Cardiac septum (tissue), 1 donor: ENCODE data around the gene CMTM7. TPM values are rescaled to one million over a fixed set of nuclear protein-coding genes. Genes with fewer than 3 reads are reported as not detected.
A peak's percentile ranks its signal among the peaks of the same experiment; 100 is the strongest.
"Not testable (repeated sequence)": the region's sequence is repeated elsewhere in the genome, so short reads cannot be mapped to it uniquely, and the experiment has no call there.

Experiments
- DNase-seq: peaks from one replicate; pipeline ENCODE4 v3.0.0-alpha.2; 2020; ENCODE audit warnings: low spot score
- intact Hi-C: fragments of 100-400 bp; cut with DNase I; formaldehyde crosslinking; loops from one replicate; pipeline ENCODE4 v1.14.0; 2022
- total RNA-seq: library from RNA; stranded (reverse); fragmentation: NEBNext Ultra II Directional; extraction: Animal tissue kit (Norgen Biotek cat#: 25700); gene quantifications from one replicate; pipeline ENCODE4 v1.2.1, GENCODE V29; 2021
- donor health status: DM: no; HTN: no; CAD: no.

Gene CMTM7
- total RNA-seq, 1 donor from 2014 or later: 4.0 TPM

DNA sequence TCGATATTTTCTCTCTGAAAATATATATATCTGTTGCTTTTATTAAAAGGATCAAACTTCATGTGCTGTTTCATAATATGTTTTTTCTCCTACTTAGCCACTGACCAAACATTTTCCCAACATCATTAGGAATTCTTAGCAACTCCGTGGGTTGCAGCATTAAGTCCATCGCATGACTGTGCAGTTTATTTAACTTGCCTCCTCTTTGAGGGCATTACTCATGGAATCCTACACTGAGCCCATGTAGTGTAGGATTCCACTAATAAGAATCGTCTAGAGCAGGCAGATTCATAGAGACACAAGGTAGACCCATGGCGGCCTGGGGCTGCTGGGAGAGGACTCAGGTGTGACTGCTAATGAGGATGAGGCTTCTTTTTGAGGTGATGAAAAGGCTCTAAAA is 61.7 kb downstream of the CMTM7 start:
- intact Hi-C loops: no loop called here
- no peak for DNase-seq

DNA sequence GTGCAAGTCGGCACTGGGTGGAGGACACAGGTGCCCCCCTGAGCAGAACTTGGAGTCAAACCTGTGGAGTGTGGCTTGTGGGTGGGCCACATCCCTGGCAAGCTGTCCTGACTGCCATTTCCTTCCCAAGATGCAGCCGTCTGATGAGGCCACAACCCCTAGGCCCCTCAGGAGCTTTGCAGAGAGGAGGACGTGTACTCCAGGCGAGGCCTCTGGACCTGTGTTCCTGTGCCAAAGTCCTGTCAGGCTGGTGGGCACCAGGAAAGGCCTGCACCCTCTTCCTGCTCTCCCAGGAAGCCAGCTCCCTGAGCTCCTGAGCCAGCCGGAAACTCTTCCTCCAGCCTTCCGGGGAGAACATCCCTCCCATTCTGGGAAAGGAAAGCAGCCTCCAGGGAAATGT is 62.5 kb downstream of the CMTM7 start:
- no peak for DNase-seq
- intact Hi-C loops: no loop called here

DNA sequence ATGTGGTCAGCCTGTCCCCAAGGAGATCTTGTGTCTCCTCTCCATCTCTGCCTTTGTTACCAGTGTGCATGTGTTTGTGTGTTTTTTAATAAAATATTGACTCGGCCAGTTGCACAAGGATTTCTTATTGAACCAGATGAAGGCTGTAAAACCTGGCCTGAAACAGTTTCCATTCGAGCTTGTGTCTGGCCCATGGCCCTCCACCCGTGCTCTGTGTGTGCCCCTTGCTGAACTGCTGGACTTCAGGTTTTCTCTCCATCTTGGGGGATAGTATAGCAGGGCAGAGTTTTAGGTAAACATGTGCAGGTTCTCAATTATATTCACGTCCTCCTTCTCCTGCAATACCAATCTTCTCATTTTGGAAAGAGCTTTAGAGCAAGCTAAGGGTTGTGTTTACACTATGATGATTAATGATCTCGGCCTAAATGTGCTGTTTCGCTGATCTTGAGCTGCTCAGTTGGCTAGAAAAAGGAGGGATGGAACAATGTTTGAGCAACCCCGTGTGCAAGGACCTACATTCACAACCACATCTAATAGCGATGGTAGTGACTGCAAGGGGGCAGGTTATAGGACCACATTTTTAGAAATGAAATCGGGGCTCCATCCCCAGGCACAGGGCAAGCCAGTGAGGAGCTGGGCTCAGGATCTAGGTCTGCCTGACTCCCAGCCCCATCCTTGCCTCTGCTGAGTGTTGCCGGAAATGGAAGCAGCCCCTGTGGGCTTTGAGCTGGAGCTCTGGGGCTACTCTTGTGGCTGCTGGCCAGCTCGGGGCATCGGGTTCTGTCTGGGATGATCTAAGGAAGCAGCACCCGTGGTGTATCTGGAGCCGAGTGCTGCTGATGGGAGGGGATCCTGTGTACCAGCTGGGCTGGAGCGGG is 63.3 kb downstream of the CMTM7 start:
- intact Hi-C loops: no loop called here
- no peak for DNase-seq

DNA sequence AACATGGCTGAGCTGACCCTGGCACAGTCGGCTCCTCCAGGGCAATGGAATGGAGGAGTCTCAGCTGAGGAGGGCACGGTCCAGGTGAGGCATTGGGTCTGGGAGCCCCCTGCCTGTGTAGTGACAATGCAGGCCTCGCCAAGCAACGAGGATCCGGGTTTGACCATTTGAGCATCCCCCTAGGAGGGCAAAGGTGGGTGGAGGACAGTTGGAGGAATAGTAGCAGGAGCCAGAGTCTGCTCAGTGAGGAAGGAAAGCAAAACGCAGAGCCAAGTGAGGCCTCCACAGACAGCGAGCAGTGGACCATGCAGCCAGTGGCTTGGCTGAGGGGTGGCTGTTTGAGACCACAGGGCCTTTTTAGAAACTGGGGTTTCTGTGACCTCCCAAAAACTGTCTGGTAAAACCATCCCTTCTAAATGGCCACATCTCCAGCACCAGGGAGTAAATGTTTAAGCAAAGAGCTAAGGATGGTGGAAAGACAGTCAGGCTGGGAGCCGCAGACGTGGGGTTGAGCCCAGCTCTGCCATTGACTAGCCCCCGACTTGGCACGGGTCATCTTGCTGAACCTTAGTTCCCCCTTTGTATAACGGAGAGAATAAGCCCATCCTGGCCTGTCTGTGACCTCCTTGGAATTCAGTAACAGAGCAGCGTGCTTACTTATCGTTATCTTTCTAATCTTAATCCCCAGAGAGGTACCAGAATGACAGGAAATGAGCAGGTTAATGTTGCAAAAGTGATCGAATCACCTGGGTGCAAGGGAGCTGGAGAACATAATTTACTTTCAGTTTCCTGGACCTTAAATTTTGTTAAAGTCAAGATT is 64.2 kb downstream of the CMTM7 start:
- intact Hi-C loops: no loop called here
- no peak for DNase-seq

DNA sequence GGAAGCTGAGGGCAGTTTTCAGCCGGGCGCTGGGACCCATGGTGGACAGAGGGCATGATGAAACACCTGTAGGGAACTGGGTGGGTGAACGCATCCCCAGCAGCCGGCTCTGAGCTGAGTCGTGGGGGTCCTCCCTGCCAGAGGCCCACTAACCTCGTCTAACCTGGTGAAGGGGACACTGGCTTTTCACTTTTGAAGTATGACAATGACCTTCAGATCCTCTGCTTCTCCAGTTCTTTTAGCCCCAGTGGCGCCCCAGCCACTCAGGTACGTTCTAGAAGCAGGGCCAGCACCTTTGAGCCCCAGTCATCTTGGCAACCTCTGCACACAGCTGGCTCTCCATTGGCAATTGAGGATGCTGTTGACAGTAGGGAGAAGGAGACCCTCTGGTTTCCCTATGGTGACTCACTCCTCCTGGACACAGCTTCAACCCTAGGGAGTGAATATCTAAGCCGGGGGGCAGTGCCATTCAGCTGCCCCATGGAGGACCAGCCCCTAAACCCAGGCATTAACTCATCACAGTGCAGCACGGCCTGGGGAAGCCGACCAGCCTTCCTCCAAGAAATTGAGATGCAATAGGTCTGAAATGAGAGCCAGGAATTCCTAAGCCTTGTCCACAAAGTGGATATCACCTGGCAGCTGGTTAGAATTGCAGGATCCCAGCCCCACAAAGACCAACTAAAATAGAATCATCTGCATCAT is 64.9 kb downstream of the CMTM7 start:
- intact Hi-C loops: no loop called here
- no peak for DNase-seq

DNA sequence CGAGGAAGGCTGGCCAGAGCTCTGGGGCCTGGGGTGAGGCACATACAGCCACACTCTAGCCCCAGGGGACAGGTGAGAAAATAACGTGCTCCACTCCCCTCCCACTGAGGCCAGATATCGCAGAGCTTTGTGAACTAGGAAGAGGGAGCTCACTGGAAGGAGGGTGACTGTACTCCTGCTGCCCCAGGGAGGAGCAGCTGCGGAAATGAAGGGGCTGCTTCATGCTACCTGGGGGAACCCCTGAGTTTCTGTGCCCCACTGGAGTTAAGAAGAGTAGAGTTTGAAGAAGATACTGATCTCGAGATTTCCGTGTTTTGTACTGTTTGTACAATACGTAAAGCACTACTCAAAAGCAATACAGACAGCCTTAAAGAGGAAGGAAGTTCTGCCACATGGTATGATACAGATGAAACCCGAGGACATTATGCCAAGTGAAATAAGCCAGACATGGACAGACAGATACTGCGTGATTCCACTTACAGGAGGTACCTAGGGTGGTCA is 66.4 kb downstream of the CMTM7 start:
- DNase-seq: no peak
- intact Hi-C loops: no loop called here

DNA sequence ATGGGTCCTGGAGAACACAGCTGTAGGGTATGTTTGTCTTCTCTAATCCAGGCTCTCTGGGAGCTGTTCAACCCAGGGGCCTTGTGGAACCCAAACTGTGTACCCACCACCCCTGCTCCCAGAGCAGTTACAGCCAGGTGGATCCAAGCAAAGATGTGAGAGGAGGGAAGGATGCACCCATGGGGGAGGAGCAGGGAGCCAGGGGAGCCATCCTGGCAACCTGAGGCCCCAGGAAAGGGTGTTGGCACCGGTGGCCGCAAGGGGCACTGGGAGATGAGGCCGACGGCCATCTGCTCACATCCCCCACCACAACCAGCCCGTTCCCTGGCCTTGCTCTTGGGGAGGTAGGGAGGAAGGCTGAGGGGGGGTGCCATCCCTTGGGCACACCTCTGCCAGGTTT is 67.8 kb downstream of the CMTM7 start:
- DNase-seq: no peak
- intact Hi-C loops: no loop called here

DNA sequence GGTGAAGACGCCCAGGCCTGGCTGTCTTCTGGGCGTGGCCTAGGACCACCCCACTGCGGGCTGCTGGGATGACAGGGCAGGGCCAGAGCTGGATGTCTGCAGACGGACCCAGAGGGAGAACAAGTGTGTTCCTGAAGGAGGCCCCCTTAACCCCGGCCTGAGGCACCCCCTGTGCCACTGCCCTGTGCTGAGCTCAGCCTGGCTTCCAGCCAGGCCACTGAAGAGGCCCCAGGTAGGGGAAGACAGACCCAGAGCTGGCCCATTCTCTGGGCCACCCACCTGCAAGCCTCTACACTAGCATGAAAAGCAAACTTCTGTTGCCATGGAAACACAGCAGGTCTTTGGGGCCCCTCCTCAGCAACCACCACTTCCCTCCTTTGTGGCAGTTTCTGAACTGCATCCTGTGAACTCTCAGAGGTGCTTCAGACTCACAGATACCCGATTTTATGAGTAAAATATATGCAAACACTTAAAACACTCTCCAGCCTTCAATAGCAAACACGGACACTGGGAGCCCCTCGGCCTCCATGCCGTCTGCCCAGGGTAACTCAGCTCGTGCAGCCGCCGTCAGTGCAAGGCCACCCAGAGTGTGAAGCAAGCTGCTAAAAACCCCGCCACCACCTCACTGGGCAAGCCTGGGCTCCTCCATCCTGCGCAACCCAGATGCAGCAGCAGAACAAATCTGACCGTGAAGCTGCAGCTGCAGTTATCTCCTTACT is 68.5 kb downstream of the CMTM7 start:
- intact Hi-C loops: no loop called here

DNA sequence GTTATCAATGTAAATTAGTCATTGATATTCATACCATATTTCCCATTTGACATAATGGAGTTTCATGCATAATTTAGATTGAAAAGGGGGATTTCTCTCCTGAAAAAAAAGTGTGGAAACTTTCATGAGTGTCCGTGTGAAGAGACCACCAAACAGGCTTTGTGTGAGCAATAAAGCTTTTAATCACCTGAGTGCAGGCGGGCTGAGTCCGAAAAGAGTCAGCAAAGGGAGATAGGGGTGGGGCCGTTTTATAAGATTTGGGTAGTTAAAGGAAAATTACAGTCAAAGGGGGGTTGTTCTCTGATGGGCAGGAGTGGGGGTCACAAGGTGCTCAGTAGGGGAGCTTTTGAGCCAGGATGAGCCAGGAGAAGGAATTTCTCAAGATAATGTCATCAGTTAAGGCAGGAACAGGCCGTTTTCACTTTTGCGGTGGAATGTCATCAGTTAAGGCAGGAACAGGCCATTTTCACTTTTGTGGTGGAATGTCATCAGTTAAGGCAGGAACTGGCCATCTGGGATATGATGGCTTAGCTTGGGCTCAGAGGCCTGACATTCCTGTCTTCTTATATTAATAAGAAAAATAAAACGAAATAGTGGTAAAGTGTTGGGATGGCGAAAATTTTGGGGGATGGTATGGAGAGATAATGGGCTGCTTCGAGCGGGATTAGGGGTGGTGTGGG is 69.3 kb downstream of the CMTM7 start:
- DNase-seq, intact Hi-C loops: not testable (repeated sequence)

More for the DNA sequence above, 68.5 kb downstream of the CMTM7 start:
- DNase-seq: no peak

DNA sequence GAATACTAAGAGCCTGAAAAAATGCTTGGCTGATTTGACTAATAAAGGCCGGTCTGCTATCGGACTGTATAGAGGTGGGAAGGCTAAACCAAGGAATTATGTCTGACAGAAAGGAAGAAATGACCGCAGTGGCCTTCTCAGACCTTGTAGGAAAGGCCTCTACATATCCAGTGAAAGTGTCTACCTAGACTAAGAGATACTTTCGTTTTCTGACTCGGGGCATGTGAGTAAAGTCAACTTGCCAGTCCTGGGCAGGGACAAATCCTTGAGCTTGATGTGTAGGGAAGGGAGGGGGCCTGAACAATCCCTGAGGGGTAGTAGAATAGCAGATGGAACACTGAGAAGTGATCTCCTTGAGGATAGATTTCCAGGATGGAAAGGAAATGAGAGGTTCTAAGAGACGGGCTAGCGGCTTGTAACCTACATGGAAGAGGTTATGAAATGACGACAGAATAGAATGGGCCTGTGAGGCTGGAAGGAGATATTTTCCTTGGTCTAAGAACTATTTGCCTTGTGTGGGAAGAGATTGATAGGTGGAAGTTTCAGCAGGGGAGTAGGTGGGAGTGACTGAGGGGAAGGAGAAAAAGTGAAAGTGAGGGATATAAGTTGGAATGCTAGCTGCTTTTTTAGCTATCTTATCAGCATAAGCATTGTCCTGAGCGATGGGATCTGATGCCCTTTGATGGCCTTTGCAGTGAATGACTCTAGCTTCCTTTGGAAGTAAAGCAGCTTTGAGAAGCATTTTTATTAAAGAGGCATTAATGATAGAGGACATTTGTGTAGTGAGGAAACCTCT is 70.7 kb downstream of the CMTM7 start:
- DNase-seq, intact Hi-C loops: not testable (repeated sequence)

DNA sequence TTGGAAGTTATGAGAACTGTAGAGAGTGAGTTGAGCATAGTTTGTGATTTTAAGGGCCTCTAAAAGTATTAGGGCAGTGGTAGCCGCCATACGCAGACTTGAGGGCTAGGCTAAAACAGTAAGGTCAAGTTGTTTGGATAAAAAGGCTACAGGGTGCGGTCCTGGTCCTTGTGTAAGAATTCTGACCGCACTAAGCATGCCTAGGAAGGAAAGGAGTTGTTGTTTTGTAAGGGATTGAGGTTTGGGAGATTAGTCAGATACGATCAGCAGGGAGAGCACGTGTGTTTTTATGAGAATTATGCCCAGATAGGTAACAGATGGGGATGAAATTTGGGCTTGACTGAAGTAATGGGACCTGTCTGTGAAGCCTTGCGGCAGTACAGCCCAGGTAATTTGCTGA is 71.8 kb downstream of the CMTM7 start:
- intact Hi-C loops, DNase-seq: not testable (repeated sequence)

DNA sequence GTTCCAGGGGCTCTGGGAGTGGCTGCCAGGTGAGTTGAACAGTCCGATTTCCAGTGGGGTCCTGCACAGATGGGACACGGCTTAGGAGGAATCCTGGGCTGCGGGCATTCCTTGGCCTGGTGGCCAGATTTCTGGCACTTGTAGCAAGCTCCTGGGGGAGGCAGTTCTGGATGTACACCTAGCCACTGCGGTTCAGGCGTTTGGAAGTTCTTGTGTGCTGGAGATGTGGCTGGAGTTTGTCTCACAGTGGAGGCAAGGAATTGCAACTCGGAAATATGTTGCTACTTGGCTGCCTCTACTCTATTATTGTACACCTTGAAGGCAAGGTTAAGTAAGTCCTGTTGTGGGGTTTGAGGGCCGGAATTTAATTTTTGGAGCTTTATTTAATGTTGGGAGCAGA is 73.1 kb downstream of the CMTM7 start:
- not testable (repeated sequence) for DNase-seq
- intact Hi-C loops: loop anchor here (5.0 kb wide), 2 partner anchors 167 to 287 kb away; no protein-coding TSS in a partner anchor

DNA sequence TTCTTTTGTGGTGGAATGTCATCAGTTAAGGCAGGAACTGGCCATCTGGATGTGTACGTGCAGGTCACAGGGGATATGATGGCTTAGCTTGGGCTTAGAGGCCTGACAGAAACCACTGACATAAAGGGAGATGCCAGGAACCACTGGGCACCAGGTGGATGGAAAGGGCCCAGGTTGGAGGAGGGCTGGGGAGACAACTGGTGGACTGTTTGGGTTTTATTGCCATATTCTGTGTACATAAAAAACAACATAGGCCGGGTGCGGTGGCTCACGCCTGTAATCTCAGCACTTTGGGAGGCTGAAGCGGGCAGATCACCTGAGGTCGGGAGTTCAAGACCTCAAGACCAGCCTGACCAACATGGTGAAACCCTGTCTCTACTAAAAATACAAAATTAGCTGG is 75.2 kb downstream of the CMTM7 start:
- DNase-seq: not testable (repeated sequence)
- intact Hi-C loops: loop anchor here (5.0 kb wide), 2 partner anchors 170 to 290 kb away; no protein-coding TSS in a partner anchor

DNA sequence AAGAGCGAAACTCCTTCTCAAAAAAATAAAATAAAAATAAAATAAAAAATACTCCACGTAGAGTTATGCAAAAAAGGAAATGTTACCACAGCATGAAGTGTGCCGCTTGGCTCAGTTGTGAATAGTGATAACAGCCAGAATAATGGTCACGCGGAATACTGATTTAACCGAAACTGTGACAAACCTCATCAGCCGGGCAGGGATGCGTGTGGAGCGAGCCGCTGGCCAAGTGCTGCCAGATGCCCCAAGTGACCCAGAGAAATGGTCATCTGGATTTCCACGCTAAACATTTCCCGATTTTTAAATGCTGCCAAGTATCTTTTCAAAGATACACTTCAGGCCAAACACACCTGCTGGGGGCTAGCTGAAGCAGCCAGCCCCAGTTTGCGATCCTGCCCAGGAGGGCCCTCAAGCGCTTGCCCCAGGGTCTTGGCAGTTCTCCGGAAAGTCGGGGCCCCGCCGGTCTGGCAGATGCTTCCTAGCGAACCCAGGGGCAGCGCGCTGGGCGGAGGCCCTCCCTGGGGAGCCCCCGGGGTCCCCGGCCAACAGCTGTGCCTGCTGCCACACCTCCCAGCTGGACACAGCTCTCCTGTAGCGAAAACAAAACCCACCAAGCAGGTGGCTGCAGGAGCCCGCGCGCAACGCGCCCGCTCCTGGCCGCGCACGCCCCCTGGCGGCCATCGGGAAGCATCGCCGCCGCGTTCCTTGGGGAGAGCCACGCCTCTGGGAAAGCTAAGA is 75.8 kb downstream of the CMTM7 start:
- intact Hi-C loops: loop anchor here (1.0 to 5.0 kb wide), 4 partner anchors 67 to 290 kb away; no protein-coding TSS in a partner anchor
- peak; percentile 91 for DNase-seq

DNA sequence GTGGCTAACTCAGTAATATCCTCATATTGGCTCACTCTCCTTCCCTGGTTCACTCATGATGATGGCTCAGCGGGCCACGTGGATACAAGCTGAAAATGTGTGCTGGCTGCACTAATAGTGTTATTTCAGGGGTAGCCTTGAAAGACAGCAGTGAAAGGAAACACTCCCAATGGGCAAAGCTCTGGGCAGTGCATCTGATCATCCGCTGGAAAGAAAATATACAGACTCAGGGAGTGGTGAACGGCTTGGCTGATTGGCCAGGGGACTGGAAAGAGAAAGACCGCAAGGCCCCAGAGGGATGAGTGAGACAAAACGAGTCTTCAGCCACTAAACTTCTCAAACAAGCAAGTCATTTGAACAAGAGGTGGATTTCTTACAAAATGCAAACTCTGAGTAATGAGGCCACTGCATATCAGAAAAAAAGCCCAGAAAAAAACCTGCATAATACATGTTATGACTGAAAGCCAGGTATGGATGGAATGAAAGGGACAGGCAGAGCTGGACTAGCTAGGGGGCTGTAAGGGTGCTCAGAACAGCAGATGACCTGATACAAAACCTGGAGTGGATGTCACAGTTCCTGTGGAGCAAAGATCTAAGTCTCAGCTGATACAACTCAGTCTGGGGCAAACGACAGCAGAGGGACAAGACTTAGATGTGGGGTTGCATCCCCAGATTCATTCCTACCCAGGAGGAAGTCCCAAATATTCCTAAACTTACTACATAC is 77.7 kb downstream of the CMTM7 start:
- intact Hi-C loops: loop anchor here (2.0 to 5.0 kb wide), 3 partner anchors 69 to 292 kb away; no protein-coding TSS in a partner anchor
- DNase-seq: no peak

DNA sequence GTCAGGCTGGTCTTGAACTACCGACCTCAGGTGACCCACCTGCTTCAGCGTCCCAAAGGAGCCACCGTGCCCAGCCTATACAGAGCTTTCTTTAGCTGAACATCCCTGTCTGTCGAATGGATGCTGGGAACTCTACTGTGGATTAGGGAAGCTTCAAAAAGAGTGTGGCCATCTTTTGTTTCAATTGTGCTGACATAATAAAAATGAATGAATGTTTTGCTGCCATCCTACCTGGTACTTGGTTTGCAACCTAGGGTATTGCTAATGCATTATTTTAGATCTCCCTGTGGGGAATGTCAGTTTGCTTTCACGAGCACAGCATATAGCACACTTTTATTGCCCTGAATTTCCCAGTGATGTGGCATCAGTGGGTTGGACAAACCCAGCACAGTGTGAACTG is 78.7 kb downstream of the CMTM7 start:
- intact Hi-C loops: no loop called here
- no peak for DNase-seq
